Keratinocyte (primary cell): Measurements from ENCODE around the gene MKX.

Experiments
- EZH2 ChIP-seq: IDR thresholded peaks from one replicate; pipeline ENCODE4 v1.6.1; 2012; ENCODE audit warnings: inconsistent platforms, mild to moderate bottlenecking, low read length, moderate library complexity
- TF ChIP-seq, protein P1 (sequence below), 3 experiments: IDR thresholded peaks in 1 of 3; conservative IDR thresholded peaks in 1 of 3; optimal IDR thresholded peaks in 1 of 3; 2 replicates in 2 of 3; 3 replicates in 1 of 3; pipeline versions ENCODE3 to v1.5.1; 2011; ENCODE audit warnings: low read length in 3 of 3, mild to moderate bottlenecking in 3 of 3, moderate library complexity in 2 of 3, control low read depth in 1 of 3, inconsistent platforms in 1 of 3; ENCODE audit not compliant: insufficient read depth in 2 of 3; ENCODE audit errors: extremely low read depth in 1 of 3

DNA sequence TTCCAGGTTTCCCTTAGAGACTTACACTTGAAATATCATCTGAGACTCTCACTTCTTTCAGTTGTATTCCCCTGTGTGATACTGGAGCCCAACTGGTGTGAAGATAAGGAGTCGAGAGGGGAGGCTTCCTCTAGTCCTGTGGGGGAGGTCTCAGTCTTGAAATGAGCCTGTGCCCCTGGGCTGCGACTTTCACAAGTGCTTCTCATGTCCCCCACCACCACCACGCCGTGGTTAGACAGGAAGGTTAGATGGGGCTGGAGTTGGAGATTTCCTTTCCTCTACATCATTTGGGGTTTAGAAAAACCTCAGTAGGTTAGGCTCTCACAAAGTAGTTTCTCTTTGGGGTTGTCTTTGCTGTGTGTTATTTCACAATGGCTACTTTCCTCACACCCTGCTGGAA lies 25.6 kb upstream of the MKX start:
- TF ChIP-seq, protein P1, sequence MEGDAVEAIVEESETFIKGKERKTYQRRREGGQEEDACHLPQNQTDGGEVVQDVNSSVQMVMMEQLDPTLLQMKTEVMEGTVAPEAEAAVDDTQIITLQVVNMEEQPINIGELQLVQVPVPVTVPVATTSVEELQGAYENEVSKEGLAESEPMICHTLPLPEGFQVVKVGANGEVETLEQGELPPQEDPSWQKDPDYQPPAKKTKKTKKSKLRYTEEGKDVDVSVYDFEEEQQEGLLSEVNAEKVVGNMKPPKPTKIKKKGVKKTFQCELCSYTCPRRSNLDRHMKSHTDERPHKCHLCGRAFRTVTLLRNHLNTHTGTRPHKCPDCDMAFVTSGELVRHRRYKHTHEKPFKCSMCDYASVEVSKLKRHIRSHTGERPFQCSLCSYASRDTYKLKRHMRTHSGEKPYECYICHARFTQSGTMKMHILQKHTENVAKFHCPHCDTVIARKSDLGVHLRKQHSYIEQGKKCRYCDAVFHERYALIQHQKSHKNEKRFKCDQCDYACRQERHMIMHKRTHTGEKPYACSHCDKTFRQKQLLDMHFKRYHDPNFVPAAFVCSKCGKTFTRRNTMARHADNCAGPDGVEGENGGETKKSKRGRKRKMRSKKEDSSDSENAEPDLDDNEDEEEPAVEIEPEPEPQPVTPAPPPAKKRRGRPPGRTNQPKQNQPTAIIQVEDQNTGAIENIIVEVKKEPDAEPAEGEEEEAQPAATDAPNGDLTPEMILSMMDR (optimal IDR thresholded peaks at IDR 0.05 in 1 of 3, IDR thresholded peaks at IDR 0.05 in 1 of 3, conservative IDR thresholded peaks at IDR 0.05 in 1 of 3; ENCODE audit: extremely low read depth in 1 of 3, insufficient read depth in 2 of 3, low read length in 3 of 3), result no peak
- no peak for TF ChIP-seq EZH2
